Colonic mucosa (tissue), 4 donors: ENCODE results near the gene TIAM1. TPM values are rescaled to one million over a fixed set of nuclear protein-coding genes. Genes with fewer than 3 reads are reported as not detected.

Source experiments
- DNase-seq: peaks from one replicate; pipeline ENCODE4 v3.0.0-alpha.2; 2020
- H3K27ac ChIP-seq: fragments of 200-600 bp; one replicate; pipeline ENCODE4 v1.8.0; 2021
- H3K27me3 ChIP-seq: fragments of 200-600 bp; one replicate; pipeline ENCODE4 v1.8.0; 2021
- H3K36me3 ChIP-seq: fragments of 200-600 bp; one replicate; pipeline ENCODE4 v1.8.0; 2021
- H3K4me1 ChIP-seq: fragments of 200-600 bp; one replicate; pipeline ENCODE4 v1.8.0; 2021; ENCODE audit warnings: mild to moderate bottlenecking
- H3K4me3 ChIP-seq: fragments of 200-600 bp; one replicate; pipeline ENCODE4 v1.8.0; 2021
- H3K9ac ChIP-seq, 2 donors: one replicate each; pipeline ENCODE4 v1.7.0; 2013; ENCODE audit warnings: control low read depth in 2 of 2, low read depth in 2 of 2, low read length in 2 of 2
- H3K9me3 ChIP-seq: fragments of 200-600 bp; one replicate; pipeline ENCODE4 v1.8.0; 2021
- CTCF ChIP-seq: fragments of 200-600 bp; IDR thresholded peaks from one replicate; pipeline ENCODE4 v1.8.0; 2022; ENCODE audit warnings: antibody characterized with exemption, mild to moderate bottlenecking
- intact Hi-C: fragments of 100-400 bp; cut with DNase I; formaldehyde crosslinking; loops from one replicate; pipeline ENCODE4 v1.14.1; 2022
- total RNA-seq, 2 donors: library from RNA; stranded (reverse); fragmentation: NEBNext Ultra II Directional in 1 of 2; extraction: Animal tissue kit (Norgen Biotek cat#: 25700) in 1 of 2; gene quantifications; one replicate each; pipeline ENCODE4 v1.2.1, GENCODE V29; 2021
- donor health status: healthy.
- donor health status: DM: no; HTN: no; CAD: no.
- donor health status: DM: no; HTN: no; CAD: no.

Gene TIAM1
- total RNA-seq, 2 donors from 2014 or later = 5.7 to 5.8 TPM

GRCh38 chr21:31156169-31156568 is 187.9 kb downstream of the TIAM1 start:
- no peaks in the 10 kb centered on the region for H3K9me3 ChIP-seq
- H3K36me3 ChIP-seq = no peaks in the 10 kb centered on the region
- intact Hi-C loops = no loop called here
- H3K9ac ChIP-seq = no peak overlapping the region
- TF ChIP-seq CTCF = no peak
- DNase-seq = no peak
- no peaks in the 10 kb centered on the region for H3K27me3 ChIP-seq
- H3K4me3 ChIP-seq = no peak overlapping the region
- no peaks in the 10 kb centered on the region for H3K4me1 ChIP-seq
- H3K27ac ChIP-seq = no peak overlapping the region

GRCh38 chr21:31151156-31152045 is 192.7 kb downstream of the TIAM1 start:
- H3K36me3 ChIP-seq = no peaks in the 10 kb centered on the region

DNA sequence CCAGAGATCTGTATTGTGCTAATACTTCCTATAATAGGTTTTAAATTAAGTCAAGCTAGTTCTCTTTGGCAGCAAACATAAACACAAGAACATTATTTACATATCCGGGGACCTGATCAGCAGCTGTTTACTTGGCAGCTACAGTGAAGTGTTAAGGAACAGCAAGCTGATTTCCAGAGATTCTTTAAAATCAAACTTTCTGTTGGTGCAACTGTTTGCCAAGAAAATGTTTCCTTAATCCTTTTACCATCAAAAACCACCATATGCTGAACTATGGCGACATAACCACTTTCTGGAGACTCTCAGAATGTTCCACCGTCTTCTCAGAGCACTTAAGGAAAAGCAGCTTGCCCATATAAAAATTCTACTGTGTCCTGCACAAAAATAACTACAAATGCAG is 198.8 kb downstream of the TIAM1 start:
- H3K36me3 ChIP-seq = no peaks in the 10 kb centered on the region
- H3K9me3 ChIP-seq = no peaks in the 10 kb centered on the region
- H3K9ac ChIP-seq = no peak overlapping the region
- no peak overlapping the region for H3K27ac ChIP-seq
- no peak for TF ChIP-seq CTCF
- no peaks in the 10 kb centered on the region for H3K4me1 ChIP-seq
- DNase-seq = no peak
- intact Hi-C loops = no loop called here
- no peak overlapping the region for H3K4me3 ChIP-seq
- no peaks in the 10 kb centered on the region for H3K27me3 ChIP-seq

More at GRCh38 chr21:31151156-31152045, 192.7 kb downstream of the TIAM1 start:
- DNase-seq = no peak
- Histone ChIP-seq H3K9me3 (no peaks in the 10 kb centered on the region), H3K27me3 (no peaks in the 10 kb centered on the region), H3K4me3 (no peak overlapping the region), H3K9ac (no peak overlapping the region), H3K27ac (no peak overlapping the region), H3K4me1 (no peaks in the 10 kb centered on the region)
- intact Hi-C loops = no loop called here
- no peak for TF ChIP-seq CTCF

DNA sequence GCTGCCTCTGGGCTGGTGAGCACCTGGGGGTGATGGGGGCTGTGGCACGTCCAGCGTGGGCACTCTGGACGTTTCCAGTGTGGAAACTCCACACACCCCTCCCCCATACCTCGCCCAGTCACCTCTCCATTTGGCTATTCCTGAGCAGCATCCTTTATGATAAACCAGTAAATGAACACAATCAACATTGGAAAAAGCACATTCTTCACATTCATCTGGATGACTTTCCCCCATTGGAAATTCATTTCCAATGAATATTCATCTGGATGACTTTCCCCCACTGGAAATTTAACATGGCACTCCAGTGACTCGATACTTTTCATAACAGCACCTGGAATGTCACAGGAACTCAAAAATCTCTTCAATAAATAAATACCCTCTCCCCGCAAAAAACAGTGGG is 201.0 kb downstream of the TIAM1 start:
- H3K4me3 ChIP-seq = no peak overlapping the region
- no peak overlapping the region for H3K9ac ChIP-seq
- H3K4me1 ChIP-seq = no peaks in the 10 kb centered on the region
- DNase-seq = no peak
- no peak overlapping the region for H3K27ac ChIP-seq
- H3K36me3 ChIP-seq = no peaks in the 10 kb centered on the region
- TF ChIP-seq CTCF = no peak
- no peaks in the 10 kb centered on the region for H3K9me3 ChIP-seq
- intact Hi-C loops = no loop called here
- no peaks in the 10 kb centered on the region for H3K27me3 ChIP-seq

DNA sequence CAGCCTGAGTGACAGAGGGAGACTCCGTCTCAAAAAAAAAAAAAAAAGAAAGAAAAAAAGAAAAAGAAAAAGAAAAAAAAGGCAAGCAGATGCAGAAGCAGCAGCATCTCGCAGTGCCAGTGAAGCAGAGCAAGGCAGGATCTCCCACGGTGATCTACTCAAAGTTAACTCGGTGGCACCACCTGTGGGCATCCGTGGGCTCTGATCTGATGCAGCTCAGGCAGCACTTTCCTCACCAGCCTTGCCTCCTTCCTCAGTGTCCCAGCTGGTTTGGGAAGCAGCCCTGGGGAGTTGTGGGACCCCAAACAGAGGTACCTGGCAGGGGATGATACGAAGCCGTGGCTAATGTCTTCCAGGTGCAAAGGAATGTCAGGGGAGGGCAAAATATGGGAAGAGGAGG is 201.5 kb downstream of the TIAM1 start:
- DNase-seq = no peak

More for the DNA sequence above, 201.5 kb downstream of the TIAM1 start:
- no peaks in the 10 kb centered on the region for H3K9me3 ChIP-seq
- no peak overlapping the region for H3K4me3 ChIP-seq
- H3K9ac ChIP-seq = no peak overlapping the region
- no peaks in the 10 kb centered on the region for H3K36me3 ChIP-seq
- no peak overlapping the region for H3K27ac ChIP-seq
- TF ChIP-seq CTCF = no peak
- no peaks in the 10 kb centered on the region for H3K4me1 ChIP-seq
- H3K27me3 ChIP-seq = no peaks in the 10 kb centered on the region
- intact Hi-C loops = no loop called here
